Parathyroid adenoma (tissue), 2 donors: ENCODE measurements around the gene BCAP31.

Experiments
- H2AFZ ChIP-seq: fragments of 300-600 bp; sonication (generic); one replicate; pipeline ENCODE4 v1.7.0; 2017; ENCODE audit warnings: antibody characterized with exemption, mild to moderate bottlenecking
- H3K27ac ChIP-seq: fragments of 300-600 bp; sonication (generic); one replicate; pipeline ENCODE4 v1.7.0; 2017
- H3K27me3 ChIP-seq: fragments of 300-600 bp; sonication (generic); one replicate; pipeline ENCODE4 v1.7.0; 2017; ENCODE audit warnings: low read length; ENCODE audit not compliant: control insufficient read depth, insufficient read depth
- H3K36me3 ChIP-seq: fragments of 300-600 bp; sonication (generic); one replicate; pipeline ENCODE4 v1.7.0; 2017; ENCODE audit warnings: low read length; ENCODE audit not compliant: control insufficient read depth, insufficient read depth
- H3K4me1 ChIP-seq: fragments of 300-600 bp; sonication (generic); one replicate; pipeline ENCODE4 v1.7.0; 2017; ENCODE audit warnings: control low read depth
- H3K4me2 ChIP-seq: fragments of 300-600 bp; sonication (generic); one replicate; pipeline ENCODE4 v1.7.0; 2017; ENCODE audit warnings: low read length
- H3K4me3 ChIP-seq: fragments of 300-600 bp; sonication (generic); one replicate; pipeline ENCODE4 v1.7.0; 2017; ENCODE audit warnings: low read depth, low read length
- H3K79me2 ChIP-seq: fragments of 300-600 bp; sonication (generic); one replicate; pipeline ENCODE4 v1.7.0; 2017; ENCODE audit warnings: control low read depth
- H3K9ac ChIP-seq: fragments of 300-600 bp; sonication (generic); one replicate; pipeline ENCODE4 v1.7.0; 2017; ENCODE audit warnings: mild to moderate bottlenecking
- H3K9me3 ChIP-seq: fragments of 300-600 bp; sonication (generic); one replicate; pipeline ENCODE4 v1.7.0; 2017; ENCODE audit warnings: low read length; ENCODE audit not compliant: control insufficient read depth
- TF ChIP-seq, protein P1 (sequence below): fragments of 300-600 bp; sonication (generic); IDR thresholded peaks from one replicate; pipeline ENCODE4 v1.7.0; 2017; ENCODE audit warnings: antibody characterized with exemption, mild to moderate bottlenecking
- donor health status: primary hyperparathyroidism.

The BCAP31 gene

DNA sequence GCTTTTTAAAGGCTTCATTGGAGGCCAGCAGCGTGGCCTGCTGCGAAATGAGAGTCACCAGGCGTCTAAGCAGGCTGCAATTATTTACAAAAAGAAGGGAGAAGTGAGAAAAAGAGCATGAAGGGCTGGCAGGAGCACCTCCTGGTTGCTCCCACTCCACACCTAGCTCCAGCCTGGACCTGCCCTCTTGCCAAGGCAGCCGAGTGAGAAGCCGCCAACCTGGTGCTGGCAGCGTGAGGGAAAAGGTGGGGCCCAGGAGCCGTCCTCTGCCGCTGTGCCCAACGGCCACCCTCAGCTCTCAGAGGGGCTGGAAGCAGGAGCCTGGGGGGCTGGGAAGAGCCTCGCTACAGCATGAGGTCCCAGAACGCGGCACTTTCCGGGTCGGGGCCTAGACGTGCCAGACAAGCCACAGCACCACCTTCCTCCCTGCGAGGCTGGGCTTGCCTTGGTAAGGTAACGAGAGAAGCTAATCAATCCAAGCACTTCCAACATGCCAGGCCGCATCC is 20.1 kb downstream of the BCAP31 start:
- Histone ChIP-seq H3K9ac (no peak overlapping the region), H3K4me2 (no peak overlapping the region), H3K4me1 (no peaks in the 10 kb centered on the region), H3K27me3 (no peaks in the 10 kb centered on the region), H3K9me3 (no peaks in the 10 kb centered on the region), H3K27ac (no peak overlapping the region), H2AFZ (no peak overlapping the region), H3K36me3 (no peaks in the 10 kb centered on the region), H3K79me2 (no peaks in the 10 kb centered on the region), H3K4me3 (no peak overlapping the region)
- TF ChIP-seq, protein P1, sequence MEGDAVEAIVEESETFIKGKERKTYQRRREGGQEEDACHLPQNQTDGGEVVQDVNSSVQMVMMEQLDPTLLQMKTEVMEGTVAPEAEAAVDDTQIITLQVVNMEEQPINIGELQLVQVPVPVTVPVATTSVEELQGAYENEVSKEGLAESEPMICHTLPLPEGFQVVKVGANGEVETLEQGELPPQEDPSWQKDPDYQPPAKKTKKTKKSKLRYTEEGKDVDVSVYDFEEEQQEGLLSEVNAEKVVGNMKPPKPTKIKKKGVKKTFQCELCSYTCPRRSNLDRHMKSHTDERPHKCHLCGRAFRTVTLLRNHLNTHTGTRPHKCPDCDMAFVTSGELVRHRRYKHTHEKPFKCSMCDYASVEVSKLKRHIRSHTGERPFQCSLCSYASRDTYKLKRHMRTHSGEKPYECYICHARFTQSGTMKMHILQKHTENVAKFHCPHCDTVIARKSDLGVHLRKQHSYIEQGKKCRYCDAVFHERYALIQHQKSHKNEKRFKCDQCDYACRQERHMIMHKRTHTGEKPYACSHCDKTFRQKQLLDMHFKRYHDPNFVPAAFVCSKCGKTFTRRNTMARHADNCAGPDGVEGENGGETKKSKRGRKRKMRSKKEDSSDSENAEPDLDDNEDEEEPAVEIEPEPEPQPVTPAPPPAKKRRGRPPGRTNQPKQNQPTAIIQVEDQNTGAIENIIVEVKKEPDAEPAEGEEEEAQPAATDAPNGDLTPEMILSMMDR = no peak

DNA sequence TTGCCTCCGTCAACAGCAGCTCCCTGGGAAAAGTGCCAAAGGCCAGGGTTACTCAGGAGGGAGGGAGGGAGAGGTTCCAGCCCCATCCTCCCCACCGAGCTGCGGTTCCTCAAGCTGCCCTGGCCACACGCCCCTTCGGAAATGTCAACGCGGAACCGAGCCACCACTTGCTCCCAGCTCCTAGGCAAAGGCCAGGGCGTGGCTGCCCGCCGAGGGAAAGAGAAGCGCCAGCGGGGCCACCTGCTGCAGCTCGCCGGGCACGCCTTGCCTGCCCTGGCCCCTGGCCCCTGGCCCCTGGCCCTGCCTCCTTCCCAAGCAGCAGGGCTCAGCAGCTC is 21.2 kb downstream of the BCAP31 start:
- no peak overlapping the region for H3K4me2 ChIP-seq
- H3K4me1 ChIP-seq = no peaks in the 10 kb centered on the region
- no peak overlapping the region for H3K27ac ChIP-seq
- TF ChIP-seq, protein P1 = no peak
- no peaks in the 10 kb centered on the region for H3K79me2 ChIP-seq
- H3K9me3 ChIP-seq = no peaks in the 10 kb centered on the region
- no peaks in the 10 kb centered on the region for H3K27me3 ChIP-seq
- H3K4me3 ChIP-seq = no peak overlapping the region
- H3K9ac ChIP-seq = no peak overlapping the region
- H2AFZ ChIP-seq = no peak overlapping the region
- no peaks in the 10 kb centered on the region for H3K36me3 ChIP-seq

DNA sequence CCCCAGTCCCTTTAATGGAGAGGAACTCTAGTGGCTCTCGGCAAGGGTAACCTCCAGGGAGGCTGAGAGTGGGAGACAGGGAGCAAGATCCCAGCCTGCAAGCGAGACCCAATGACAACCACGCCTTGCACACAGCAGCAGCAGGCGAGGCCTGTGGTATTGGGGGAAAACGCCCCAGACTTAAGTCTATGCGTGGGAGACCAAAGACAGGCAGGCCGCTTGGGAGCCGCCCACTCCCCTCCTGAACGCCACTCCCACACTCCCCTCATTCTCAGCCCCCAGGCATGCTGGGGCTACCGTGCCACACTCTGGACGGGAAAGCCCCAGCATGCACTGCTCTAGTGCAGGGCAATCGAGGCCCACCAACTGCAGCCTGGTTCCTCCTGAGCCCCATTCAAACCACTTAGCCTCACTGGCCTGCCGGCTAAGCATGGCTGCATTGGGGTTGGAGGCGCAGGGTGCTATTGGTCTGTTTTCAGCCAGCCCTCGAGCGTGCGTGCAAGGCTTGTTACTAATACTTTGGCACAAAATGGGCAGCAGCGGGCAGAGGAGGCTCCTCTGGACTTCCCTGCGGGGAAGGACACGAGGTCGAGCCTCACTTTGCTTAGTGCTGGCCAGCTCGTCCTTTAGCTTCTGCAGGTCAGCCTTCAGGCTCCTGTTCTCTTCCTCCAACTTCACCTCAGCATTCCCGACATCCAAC is 21.7 kb downstream of the BCAP31 start:
- no peaks in the 10 kb centered on the region for H3K4me1 ChIP-seq
- H3K27ac ChIP-seq = no peak overlapping the region

DNA sequence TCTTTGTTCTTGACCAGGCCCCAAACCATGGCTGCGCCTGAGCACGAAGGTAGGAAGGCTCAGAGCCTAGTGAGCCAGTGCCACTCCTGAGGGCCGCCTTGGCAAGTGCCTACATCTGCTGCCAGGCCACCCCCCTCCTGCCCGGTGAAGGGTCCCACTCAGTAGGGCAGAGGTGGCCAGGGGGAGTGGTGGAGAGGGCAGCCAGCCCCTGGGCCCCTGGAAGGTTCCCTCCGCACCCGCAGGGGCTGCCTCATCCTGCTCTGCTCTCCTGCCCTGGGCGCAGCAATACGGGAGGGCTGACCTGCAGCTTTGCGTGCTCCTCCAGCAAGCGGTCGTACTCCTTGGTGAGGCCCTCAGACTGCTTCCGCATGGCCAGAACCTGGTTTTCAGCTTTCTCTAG is 22.5 kb downstream of the BCAP31 start:
- H3K79me2 ChIP-seq = no peaks in the 10 kb centered on the region
- H3K9ac ChIP-seq = no peak overlapping the region
- H3K27ac ChIP-seq = no peak overlapping the region
- no peaks in the 10 kb centered on the region for H3K9me3 ChIP-seq
- H3K27me3 ChIP-seq = no peaks in the 10 kb centered on the region
- TF ChIP-seq, protein P1 = no peak
- H3K36me3 ChIP-seq = no peaks in the 10 kb centered on the region
- no peak overlapping the region for H3K4me3 ChIP-seq
- H2AFZ ChIP-seq = no peak overlapping the region
- H3K4me2 ChIP-seq = no peak overlapping the region
- no peaks in the 10 kb centered on the region for H3K4me1 ChIP-seq

More for the DNA sequence above, 21.7 kb downstream of the BCAP31 start:
- no peaks in the 10 kb centered on the region for H3K9me3 ChIP-seq
- no peak overlapping the region for H3K9ac ChIP-seq
- H3K79me2 ChIP-seq = no peaks in the 10 kb centered on the region
- TF ChIP-seq, protein P1 = no peak
- no peak overlapping the region for H2AFZ ChIP-seq
- H3K36me3 ChIP-seq = no peaks in the 10 kb centered on the region
- no peak overlapping the region for H3K4me3 ChIP-seq
- no peaks in the 10 kb centered on the region for H3K27me3 ChIP-seq
- H3K4me2 ChIP-seq = no peak overlapping the region

DNA sequence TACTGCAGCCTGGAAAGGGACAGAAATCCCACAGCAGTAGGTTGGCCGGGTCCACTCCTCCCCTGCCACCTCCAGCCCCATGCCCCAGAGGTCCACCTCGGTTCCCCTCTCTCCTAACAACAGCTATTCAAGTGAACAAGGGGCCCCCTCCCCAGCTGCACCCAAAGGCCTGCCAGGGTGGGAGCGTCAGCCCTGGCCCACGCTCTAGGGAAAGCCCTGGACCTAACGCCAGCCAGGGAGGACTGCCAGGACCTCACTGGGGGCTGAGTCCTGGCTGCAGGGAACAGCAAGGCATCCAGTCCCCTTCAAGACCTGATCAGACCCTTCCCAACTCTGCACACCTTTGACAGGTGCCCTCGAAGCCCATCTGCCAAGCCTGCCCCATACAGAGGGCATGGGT is 23.2 kb downstream of the BCAP31 start:
- H2AFZ ChIP-seq = no peak overlapping the region
- H3K36me3 ChIP-seq = no peaks in the 10 kb centered on the region
- no peak overlapping the region for H3K4me2 ChIP-seq
- no peak overlapping the region for H3K27ac ChIP-seq
- no peaks in the 10 kb centered on the region for H3K79me2 ChIP-seq
- H3K27me3 ChIP-seq = no peaks in the 10 kb centered on the region
- no peak overlapping the region for H3K4me3 ChIP-seq
- no peaks in the 10 kb centered on the region for H3K4me1 ChIP-seq
- TF ChIP-seq, protein P1 = no peak
- H3K9me3 ChIP-seq = no peaks in the 10 kb centered on the region
- no peak overlapping the region for H3K9ac ChIP-seq
